SK-N-SH treated with all-trans-retinoic acid at 6 μM for 48 hours (cell line): ENCODE measurements around the gene CDKN2B.

ENCODE experiments used
- ATAC-seq: fragments of 200-7000 bp; cut with Tn5 transposase; 3 replicates; pipeline ENCODE4 v1.9.1; 2020; ENCODE audit warnings: mild to moderate bottlenecking, moderate library complexity
- ARNTL ChIP-seq: fragments of 450-650 bp; formaldehyde crosslinking; IDR thresholded peaks from 2 replicates; pipeline ENCODE4 v1.5.0; 2020; ENCODE audit warnings: low read depth, mild to moderate bottlenecking, moderate library complexity, borderline replicate concordance
- BACH2 ChIP-seq: fragments of 250-450 bp; sonication (Bioruptor Pico); IDR thresholded peaks from 2 replicates; pipeline ENCODE4 v1.9.0; 2021; ENCODE audit warnings: mild to moderate bottlenecking, borderline replicate concordance
- CSDC2 ChIP-seq: fragments of 250-450 bp; sonication (Bioruptor Pico); IDR thresholded peaks from 2 replicates; pipeline ENCODE4 v1.5.0; 2020; ENCODE audit warnings: mild to moderate bottlenecking, moderate library complexity
- CSRNP3 ChIP-seq: fragments of 250-450 bp; sonication (Bioruptor Pico); IDR thresholded peaks from 2 replicates; pipeline ENCODE4 v1.5.1; 2021; ENCODE audit warnings: mild to moderate bottlenecking, moderate library complexity
- ESRRG ChIP-seq: fragments of 250-450 bp; sonication (Bioruptor Pico); IDR thresholded peaks from 2 replicates; pipeline ENCODE4 v1.6.1; 2021; ENCODE audit warnings: mild to moderate bottlenecking
- GLIS3 ChIP-seq: fragments of 250-450 bp; sonication (Bioruptor Pico); IDR thresholded peaks from 2 replicates; pipeline ENCODE4 v1.5.0; 2020; ENCODE audit warnings: mild to moderate bottlenecking, moderate library complexity
- ISL1 ChIP-seq: fragments of 250-450 bp; sonication (Bioruptor Pico); IDR thresholded peaks from 2 replicates; pipeline ENCODE4 v2.1.2; 2022; ENCODE audit warnings: mild to moderate bottlenecking, moderate library complexity
- OSR1 ChIP-seq: fragments of 250-450 bp; sonication (Bioruptor Pico); IDR thresholded peaks from 2 replicates; pipeline ENCODE4 v1.8.0; 2022; ENCODE audit warnings: moderate library complexity, mild to moderate bottlenecking, inconsistent platforms
- PATZ1 ChIP-seq: fragments of 250-450 bp; sonication (Bioruptor Pico); IDR thresholded peaks from 2 replicates; pipeline ENCODE4 v1.8.0; 2020; ENCODE audit warnings: mild to moderate bottlenecking, moderate library complexity, borderline replicate concordance
- POU6F1 ChIP-seq: fragments of 250-450 bp; sonication (Bioruptor Pico); IDR thresholded peaks from 2 replicates; pipeline ENCODE4 v1.8.0; 2021; ENCODE audit warnings: low read depth, mild to moderate bottlenecking, moderate library complexity, borderline replicate concordance
- PPARA ChIP-seq: fragments of 250-450 bp; sonication (Bioruptor Pico); IDR thresholded peaks from 2 replicates; pipeline ENCODE4 v1.5.0; 2020; ENCODE audit warnings: mild to moderate bottlenecking, borderline replicate concordance
- RARB ChIP-seq: fragments of 250-450 bp; sonication (Bioruptor Pico); IDR thresholded peaks from 2 replicates; pipeline ENCODE4 v1.8.0; 2021; ENCODE audit warnings: mild to moderate bottlenecking, moderate library complexity
- TCF4 ChIP-seq: fragments of 250-450 bp; sonication (Bioruptor Pico); IDR thresholded peaks from 2 replicates; pipeline ENCODE4 v1.8.0; 2021; ENCODE audit warnings: mild to moderate bottlenecking, moderate library complexity, borderline replicate concordance
- TOX ChIP-seq: fragments of 250-450 bp; sonication (Bioruptor Pico); IDR thresholded peaks from 2 replicates; pipeline ENCODE4 v1.8.0; 2021; ENCODE audit warnings: mild to moderate bottlenecking, moderate library complexity, borderline replicate concordance
- ZC3H10 ChIP-seq: fragments of 250-450 bp; sonication (Bioruptor Pico); IDR thresholded peaks from 2 replicates; pipeline ENCODE4 v1.5.1; 2021; ENCODE audit warnings: mild to moderate bottlenecking, moderate library complexity
- ZFP3 ChIP-seq: fragments of 250-450 bp; sonication (Bioruptor Pico); IDR thresholded peaks from 2 replicates; pipeline ENCODE4 v1.5.0; 2020; ENCODE audit warnings: mild to moderate bottlenecking, moderate library complexity
- ZFP30 ChIP-seq: fragments of 450-650 bp; formaldehyde crosslinking; IDR thresholded peaks from 2 replicates; pipeline ENCODE4 v1.5.0; 2022; ENCODE audit warnings: mild to moderate bottlenecking, moderate library complexity
- ZNF565 ChIP-seq: fragments of 450-650 bp; formaldehyde crosslinking; conservative IDR thresholded peaks from 2 replicates; pipeline ENCODE4 v1.5.0; 2020; ENCODE audit warnings: low read depth, mild to moderate bottlenecking, moderate library complexity
- ZNF70 ChIP-seq: fragments of 450-650 bp; formaldehyde crosslinking; IDR thresholded peaks from 2 replicates; pipeline ENCODE4 v1.5.0; 2020; ENCODE audit warnings: mild to moderate bottlenecking, moderate library complexity
- ZNF8 ChIP-seq: fragments of 450-650 bp; formaldehyde crosslinking; IDR thresholded peaks from 2 replicates; pipeline ENCODE4 v1.5.0; 2020; ENCODE audit warnings: mild to moderate bottlenecking, moderate library complexity
- TF ChIP-seq, protein P1 (sequence below): fragments of 250-450 bp; sonication (Bioruptor Pico); IDR thresholded peaks from 2 replicates; pipeline ENCODE4 v1.5.0; 2020; ENCODE audit warnings: mild to moderate bottlenecking, moderate library complexity
- TF ChIP-seq, protein P2 (sequence below): fragments of 250-450 bp; sonication (Bioruptor Pico); IDR thresholded peaks from 2 replicates; pipeline ENCODE4 v1.5.1; 2020; ENCODE audit warnings: low read depth, mild to moderate bottlenecking, moderate library complexity

Gene CDKN2B

GRCh38 chr9:21969951-21970799, 38.9 kb downstream of the CDKN2B start:
- TF ChIP-seq ZNF565 (CRISPR knock-in tag): no peak
- no peak for TF ChIP-seq TCF4 (CRISPR knock-in tag)
- TF ChIP-seq, protein P1, sequence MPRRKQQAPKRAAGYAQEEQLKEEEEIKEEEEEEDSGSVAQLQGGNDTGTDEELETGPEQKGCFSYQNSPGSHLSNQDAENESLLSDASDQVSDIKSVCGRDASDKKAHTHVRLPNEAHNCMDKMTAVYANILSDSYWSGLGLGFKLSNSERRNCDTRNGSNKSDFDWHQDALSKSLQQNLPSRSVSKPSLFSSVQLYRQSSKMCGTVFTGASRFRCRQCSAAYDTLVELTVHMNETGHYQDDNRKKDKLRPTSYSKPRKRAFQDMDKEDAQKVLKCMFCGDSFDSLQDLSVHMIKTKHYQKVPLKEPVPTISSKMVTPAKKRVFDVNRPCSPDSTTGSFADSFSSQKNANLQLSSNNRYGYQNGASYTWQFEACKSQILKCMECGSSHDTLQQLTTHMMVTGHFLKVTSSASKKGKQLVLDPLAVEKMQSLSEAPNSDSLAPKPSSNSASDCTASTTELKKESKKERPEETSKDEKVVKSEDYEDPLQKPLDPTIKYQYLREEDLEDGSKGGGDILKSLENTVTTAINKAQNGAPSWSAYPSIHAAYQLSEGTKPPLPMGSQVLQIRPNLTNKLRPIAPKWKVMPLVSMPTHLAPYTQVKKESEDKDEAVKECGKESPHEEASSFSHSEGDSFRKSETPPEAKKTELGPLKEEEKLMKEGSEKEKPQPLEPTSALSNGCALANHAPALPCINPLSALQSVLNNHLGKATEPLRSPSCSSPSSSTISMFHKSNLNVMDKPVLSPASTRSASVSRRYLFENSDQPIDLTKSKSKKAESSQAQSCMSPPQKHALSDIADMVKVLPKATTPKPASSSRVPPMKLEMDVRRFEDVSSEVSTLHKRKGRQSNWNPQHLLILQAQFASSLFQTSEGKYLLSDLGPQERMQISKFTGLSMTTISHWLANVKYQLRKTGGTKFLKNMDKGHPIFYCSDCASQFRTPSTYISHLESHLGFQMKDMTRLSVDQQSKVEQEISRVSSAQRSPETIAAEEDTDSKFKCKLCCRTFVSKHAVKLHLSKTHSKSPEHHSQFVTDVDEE (CRISPR knock-in tag): no peak
- no peak for TF ChIP-seq TOX
- no peak for TF ChIP-seq OSR1 (CRISPR knock-in tag)
- no peak for TF ChIP-seq POU6F1 (CRISPR knock-in tag)
- no peak for TF ChIP-seq ISL1 (CRISPR knock-in tag)
- TF ChIP-seq GLIS3: no peak
- no peak for TF ChIP-seq ARNTL
- no peak for TF ChIP-seq ZFP3
- no peak for TF ChIP-seq ZC3H10 (CRISPR knock-in tag)
- no peak for TF ChIP-seq CSDC2 (CRISPR knock-in tag)
- TF ChIP-seq RARB: no peak
- no peak for TF ChIP-seq PPARA (CRISPR knock-in tag)
- no peak for ATAC-seq

DNA sequence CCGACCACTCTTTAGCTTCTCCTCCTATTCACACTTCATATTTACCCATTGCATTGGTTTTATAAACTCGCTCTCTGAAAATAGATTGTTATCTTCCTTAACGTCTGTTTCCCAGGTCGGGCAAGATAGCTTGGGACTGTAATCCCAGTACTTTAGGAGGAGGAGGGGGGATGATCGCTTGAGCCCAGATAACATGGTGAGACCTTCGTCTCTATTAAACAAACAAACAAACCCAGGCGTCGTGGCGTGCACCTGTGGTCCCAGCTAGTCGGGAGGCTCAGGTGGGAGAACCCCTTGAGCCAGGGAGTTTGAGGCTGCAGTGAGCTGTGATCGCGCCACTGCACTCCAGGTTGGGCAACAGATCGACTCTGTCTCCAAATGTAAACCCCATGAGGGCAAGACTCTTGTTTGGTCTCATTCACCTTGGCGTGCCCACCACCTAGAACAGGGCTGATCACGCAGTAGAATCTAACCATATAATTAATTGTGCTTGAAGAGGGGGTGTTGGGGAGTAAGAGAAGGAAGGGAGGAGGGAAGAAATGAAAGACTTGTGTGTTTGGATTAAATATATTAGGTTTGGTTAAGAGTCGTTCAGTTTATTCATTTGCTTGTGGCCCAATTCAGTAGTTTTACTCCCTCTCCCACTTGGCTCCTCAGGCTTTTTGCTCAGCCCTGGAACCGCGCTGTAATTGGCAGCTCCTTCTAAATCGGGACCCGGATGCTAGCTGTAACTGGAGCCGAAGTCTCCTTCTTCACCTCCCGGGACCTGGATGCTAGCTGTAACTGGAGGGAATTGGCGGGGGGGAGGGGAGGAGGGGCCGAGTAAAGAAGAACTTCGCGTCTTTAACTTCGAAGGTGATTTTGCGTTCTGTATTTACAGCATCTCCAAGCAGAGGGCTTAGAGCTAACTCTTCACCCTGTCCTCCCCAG, 39.8 kb downstream of the CDKN2B start:
- TF ChIP-seq POU6F1 (CRISPR knock-in tag) (no peak), ISL1 (CRISPR knock-in tag) (no peak), BACH2 (no peak)
- no peak for ATAC-seq

DNA sequence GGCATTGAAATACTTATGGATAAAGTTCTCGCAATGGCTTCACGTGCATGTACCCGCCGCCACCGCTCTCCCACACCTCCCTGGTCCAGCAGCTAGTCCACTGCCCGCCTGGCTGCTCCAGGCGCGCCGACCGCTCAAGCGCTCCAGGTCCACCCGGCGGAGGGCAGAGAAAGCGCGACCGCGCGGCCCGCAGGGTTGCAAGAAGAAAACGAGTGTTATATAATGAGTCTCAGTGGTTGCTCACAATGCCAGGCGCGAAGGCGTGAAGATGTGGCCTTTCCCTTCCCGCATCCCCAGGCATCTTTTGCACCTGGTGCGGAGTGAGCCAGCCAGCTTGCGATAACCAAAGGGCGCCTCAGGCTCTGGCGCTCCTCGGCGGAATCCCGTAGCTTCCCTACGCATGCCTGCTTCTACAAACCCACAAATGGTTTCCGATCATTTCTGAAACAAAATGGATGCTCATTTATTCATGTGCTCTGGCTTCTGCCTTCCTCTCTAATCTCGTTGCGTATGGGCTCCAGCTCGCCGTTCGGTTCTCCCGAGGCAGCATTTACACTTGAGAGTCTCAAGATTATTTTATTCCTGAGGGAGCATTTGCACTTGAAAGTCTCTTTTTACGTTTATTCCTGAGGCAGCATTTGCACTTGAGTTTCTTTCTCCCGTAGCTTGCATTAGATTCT, 40.6 kb downstream of the CDKN2B start:
- peak; percentile 59 for ATAC-seq
- TF ChIP-seq, protein P2, sequence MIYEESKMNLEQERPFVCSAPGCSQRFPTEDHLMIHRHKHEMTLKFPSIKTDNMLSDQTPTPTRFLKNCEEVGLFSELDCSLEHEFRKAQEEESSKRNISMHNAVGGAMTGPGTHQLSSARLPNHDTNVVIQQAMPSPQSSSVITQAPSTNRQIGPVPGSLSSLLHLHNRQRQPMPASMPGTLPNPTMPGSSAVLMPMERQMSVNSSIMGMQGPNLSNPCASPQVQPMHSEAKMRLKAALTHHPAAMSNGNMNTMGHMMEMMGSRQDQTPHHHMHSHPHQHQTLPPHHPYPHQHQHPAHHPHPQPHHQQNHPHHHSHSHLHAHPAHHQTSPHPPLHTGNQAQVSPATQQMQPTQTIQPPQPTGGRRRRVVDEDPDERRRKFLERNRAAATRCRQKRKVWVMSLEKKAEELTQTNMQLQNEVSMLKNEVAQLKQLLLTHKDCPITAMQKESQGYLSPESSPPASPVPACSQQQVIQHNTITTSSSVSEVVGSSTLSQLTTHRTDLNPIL (CRISPR knock-in tag): no peak
- TF ChIP-seq ZNF565 (CRISPR knock-in tag) (no peak), CSRNP3 (no peak), BACH2 (no peak), TOX (no peak), PPARA (CRISPR knock-in tag) (no peak), ZFP30 (CRISPR knock-in tag) (no peak), ZNF70 (CRISPR knock-in tag) (no peak), ESRRG (CRISPR knock-in tag) (no peak), TCF4 (CRISPR knock-in tag) (no peak), POU6F1 (CRISPR knock-in tag) (no peak), PATZ1 (CRISPR knock-in tag) (no peak), ZNF8 (CRISPR knock-in tag) (no peak), ZC3H10 (CRISPR knock-in tag) (no peak)
